ENCODE measurements around the gene MCAM.

Gene MCAM

DNA sequence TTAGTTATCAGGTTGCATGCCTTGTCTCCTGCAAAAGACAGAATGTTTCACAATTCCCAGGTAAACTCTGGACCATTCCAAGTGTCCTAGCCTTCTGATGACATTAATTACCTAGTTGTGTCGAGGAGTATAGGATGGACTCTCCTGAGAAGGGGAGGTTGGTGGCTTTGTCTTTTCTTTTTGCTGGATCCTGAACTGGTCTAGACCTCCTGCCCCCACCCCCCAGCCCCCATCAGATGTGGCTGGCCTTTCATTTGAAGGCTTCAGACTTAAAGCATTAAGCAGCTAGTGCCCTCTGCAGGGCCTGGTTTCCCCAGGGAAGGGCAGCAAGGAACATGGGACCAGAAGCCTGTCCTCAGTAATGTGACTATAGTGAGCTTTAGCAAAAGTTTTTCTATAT lies 9.7 kb downstream of the MCAM start:
- ATAC-seq, result peak; percentile 41; the same call in 1 of the 3 replicates
- no peak for TF ChIP-seq GLIS3 (CRISPR knock-in tag; IDR thresholded peaks at IDR 0.05)
- no peak for TF ChIP-seq ZFP3 (CRISPR knock-in tag; IDR thresholded peaks at IDR 0.05)
- TF ChIP-seq, protein P1, sequence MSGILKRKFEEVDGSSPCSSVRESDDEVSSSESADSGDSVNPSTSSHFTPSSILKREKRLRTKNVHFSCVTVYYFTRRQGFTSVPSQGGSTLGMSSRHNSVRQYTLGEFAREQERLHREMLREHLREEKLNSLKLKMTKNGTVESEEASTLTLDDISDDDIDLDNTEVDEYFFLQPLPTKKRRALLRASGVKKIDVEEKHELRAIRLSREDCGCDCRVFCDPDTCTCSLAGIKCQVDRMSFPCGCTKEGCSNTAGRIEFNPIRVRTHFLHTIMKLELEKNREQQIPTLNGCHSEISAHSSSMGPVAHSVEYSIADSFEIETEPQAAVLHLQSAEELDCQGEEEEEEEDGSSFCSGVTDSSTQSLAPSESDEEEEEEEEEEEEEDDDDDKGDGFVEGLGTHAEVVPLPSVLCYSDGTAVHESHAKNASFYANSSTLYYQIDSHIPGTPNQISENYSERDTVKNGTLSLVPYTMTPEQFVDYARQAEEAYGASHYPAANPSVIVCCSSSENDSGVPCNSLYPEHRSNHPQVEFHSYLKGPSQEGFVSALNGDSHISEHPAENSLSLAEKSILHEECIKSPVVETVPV (CRISPR knock-in tag; IDR thresholded peaks at IDR 0.05), result no peak
- TF ChIP-seq SNAI2 (CRISPR knock-in tag; IDR thresholded peaks at IDR 0.05), result no peak
- no peak for TF ChIP-seq CSDC2 (CRISPR knock-in tag; IDR thresholded peaks at IDR 0.05)
- no peak for TF ChIP-seq TOX (CRISPR knock-in tag; IDR thresholded peaks at IDR 0.05; ENCODE audit: borderline replicate concordance)
- no peak for TF ChIP-seq ZC3H10 (CRISPR knock-in tag; IDR thresholded peaks at IDR 0.05)
- TF ChIP-seq ZNF565 (CRISPR knock-in tag; conservative IDR thresholded peaks at IDR 0.05; ENCODE audit: low read depth), result no peak
- no peak for TF ChIP-seq OSR1 (CRISPR knock-in tag; IDR thresholded peaks at IDR 0.05)
- TF ChIP-seq TCF4 (CRISPR knock-in tag; IDR thresholded peaks at IDR 0.05; ENCODE audit: borderline replicate concordance), result no peak
- TF ChIP-seq RARB (CRISPR knock-in tag; IDR thresholded peaks at IDR 0.05), result no peak
- no peak for TF ChIP-seq ESRRG (CRISPR knock-in tag; IDR thresholded peaks at IDR 0.05)
- TF ChIP-seq, protein P2, sequence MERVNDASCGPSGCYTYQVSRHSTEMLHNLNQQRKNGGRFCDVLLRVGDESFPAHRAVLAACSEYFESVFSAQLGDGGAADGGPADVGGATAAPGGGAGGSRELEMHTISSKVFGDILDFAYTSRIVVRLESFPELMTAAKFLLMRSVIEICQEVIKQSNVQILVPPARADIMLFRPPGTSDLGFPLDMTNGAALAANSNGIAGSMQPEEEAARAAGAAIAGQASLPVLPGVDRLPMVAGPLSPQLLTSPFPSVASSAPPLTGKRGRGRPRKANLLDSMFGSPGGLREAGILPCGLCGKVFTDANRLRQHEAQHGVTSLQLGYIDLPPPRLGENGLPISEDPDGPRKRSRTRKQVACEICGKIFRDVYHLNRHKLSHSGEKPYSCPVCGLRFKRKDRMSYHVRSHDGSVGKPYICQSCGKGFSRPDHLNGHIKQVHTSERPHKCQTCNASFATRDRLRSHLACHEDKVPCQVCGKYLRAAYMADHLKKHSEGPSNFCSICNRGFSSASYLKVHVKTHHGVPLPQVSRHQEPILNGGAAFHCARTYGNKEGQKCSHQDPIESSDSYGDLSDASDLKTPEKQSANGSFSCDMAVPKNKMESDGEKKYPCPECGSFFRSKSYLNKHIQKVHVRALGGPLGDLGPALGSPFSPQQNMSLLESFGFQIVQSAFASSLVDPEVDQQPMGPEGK (CRISPR knock-in tag; IDR thresholded peaks at IDR 0.05; ENCODE audit: borderline replicate concordance), result no peak
- TF ChIP-seq ZFP30 (CRISPR knock-in tag; IDR thresholded peaks at IDR 0.05), result no peak
- TF ChIP-seq ZNF70 (CRISPR knock-in tag; IDR thresholded peaks at IDR 0.05), result no peak

DNA sequence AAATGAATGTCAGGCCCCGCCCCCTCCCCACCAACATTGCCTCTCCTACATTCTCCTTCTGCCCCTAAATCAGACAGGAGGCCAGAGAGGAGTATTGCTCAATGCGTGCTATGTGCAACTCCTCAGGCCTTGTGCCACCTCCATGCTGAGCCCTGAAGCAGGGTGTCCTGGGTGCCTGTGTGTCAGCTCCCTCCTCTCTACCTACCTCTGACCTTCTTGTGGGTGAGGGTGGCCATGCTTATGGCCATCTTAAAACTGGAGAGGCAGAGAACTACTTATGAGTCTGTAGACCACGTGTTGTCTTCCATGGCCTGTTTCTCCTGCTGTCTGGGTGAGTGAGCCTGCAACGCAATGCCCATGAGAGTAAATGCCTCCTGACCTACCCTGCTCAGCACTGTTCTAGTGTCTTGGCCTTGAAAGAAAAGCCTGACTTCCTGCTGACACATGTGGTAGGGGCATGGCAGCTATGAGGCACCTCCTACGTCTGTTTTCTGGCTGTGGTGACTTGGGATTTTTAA lies 10.5 kb downstream of the MCAM start:
- TF ChIP-seq ZFP3 (CRISPR knock-in tag; IDR thresholded peaks at IDR 0.05) (no peak), GLIS3 (CRISPR knock-in tag; IDR thresholded peaks at IDR 0.05) (no peak), BACH2 (CRISPR knock-in tag; IDR thresholded peaks at IDR 0.05; ENCODE audit: borderline replicate concordance) (no peak), PPARA (CRISPR knock-in tag; IDR thresholded peaks at IDR 0.05; ENCODE audit: borderline replicate concordance) (no peak), RARB (CRISPR knock-in tag; IDR thresholded peaks at IDR 0.05) (no peak), ZFP30 (CRISPR knock-in tag; IDR thresholded peaks at IDR 0.05) (no peak)
- ATAC-seq, result no peak

DNA sequence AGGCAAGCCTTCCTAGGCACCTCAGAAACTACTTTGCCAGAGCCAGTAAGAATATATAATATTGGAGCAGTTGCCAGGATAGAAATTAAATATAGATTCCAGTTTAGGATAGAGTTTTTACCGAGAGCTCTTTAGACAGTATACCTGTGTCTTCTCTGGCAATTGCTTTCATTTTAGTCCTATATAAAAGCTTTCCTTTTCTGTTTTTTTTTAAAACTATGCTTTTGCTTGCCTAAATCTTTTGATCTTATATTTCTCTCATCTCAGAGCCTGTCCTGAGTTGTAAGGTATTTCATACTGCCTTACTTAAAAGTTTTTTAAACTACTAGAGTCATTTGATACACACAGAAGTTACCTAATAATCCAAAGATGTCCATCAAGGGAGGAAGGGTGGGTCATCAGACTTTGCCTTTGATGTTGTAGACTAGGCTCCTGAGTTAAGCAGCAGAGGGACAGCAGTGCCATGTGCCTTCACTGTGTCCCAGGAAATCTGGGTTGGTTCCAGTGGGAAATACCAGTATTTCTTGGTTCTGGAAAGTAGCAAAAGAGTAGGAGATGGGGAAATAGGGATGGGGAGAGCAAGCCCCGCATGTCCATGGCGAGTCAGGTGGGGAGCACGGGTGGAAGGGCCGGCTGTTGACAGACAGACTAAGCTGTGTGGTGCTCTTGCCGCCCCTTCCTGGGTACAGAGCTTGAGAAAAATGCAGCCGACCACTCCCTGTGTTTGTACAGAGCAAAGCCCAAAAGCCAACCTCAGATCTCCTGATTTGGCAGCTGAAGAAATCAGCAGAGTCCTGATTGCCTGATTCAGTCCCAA lies 11.2 kb downstream of the MCAM start:
- TF ChIP-seq ZC3H10 (CRISPR knock-in tag; IDR thresholded peaks at IDR 0.05) (no peak), RARB (CRISPR knock-in tag; IDR thresholded peaks at IDR 0.05) (no peak), ZFP3 (CRISPR knock-in tag; IDR thresholded peaks at IDR 0.05) (no peak), GLIS3 (CRISPR knock-in tag; IDR thresholded peaks at IDR 0.05) (no peak), ZFP30 (CRISPR knock-in tag; IDR thresholded peaks at IDR 0.05) (no peak), ZNF8 (CRISPR knock-in tag; IDR thresholded peaks at IDR 0.05) (no peak), PPARA (CRISPR knock-in tag; IDR thresholded peaks at IDR 0.05; ENCODE audit: borderline replicate concordance) (no peak), CSDC2 (CRISPR knock-in tag; IDR thresholded peaks at IDR 0.05) (no peak)
- TF ChIP-seq, protein P2 (CRISPR knock-in tag; IDR thresholded peaks at IDR 0.05; ENCODE audit: borderline replicate concordance), result no peak
- TF ChIP-seq, protein P3, sequence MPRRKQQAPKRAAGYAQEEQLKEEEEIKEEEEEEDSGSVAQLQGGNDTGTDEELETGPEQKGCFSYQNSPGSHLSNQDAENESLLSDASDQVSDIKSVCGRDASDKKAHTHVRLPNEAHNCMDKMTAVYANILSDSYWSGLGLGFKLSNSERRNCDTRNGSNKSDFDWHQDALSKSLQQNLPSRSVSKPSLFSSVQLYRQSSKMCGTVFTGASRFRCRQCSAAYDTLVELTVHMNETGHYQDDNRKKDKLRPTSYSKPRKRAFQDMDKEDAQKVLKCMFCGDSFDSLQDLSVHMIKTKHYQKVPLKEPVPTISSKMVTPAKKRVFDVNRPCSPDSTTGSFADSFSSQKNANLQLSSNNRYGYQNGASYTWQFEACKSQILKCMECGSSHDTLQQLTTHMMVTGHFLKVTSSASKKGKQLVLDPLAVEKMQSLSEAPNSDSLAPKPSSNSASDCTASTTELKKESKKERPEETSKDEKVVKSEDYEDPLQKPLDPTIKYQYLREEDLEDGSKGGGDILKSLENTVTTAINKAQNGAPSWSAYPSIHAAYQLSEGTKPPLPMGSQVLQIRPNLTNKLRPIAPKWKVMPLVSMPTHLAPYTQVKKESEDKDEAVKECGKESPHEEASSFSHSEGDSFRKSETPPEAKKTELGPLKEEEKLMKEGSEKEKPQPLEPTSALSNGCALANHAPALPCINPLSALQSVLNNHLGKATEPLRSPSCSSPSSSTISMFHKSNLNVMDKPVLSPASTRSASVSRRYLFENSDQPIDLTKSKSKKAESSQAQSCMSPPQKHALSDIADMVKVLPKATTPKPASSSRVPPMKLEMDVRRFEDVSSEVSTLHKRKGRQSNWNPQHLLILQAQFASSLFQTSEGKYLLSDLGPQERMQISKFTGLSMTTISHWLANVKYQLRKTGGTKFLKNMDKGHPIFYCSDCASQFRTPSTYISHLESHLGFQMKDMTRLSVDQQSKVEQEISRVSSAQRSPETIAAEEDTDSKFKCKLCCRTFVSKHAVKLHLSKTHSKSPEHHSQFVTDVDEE (CRISPR knock-in tag; IDR thresholded peaks at IDR 0.05), result no peak
- TF ChIP-seq, protein P1 (CRISPR knock-in tag; IDR thresholded peaks at IDR 0.05), result no peak
- ATAC-seq, result no peak

Data from SK-N-SH treated with all-trans-retinoic acid at 6 μM for 48 hours (cell line).